HFF-Myc (cell line): Measurements from ENCODE around the gene KCNK15.
A peak's percentile ranks its signal among the peaks of the same experiment; 100 is the strongest.

Experiments used
- DNase-seq: peaks from one replicate; pipeline ENCODE4 v3.0.0-alpha.2; 2011; ENCODE audit warnings: low read depth; ENCODE audit errors: extremely low read depth
- H3K4me3 ChIP-seq: replicated peaks from 2 replicates; pipeline ENCODE4 v1.5.1; 2011; ENCODE audit warnings: low read depth, mild to moderate bottlenecking, control low read depth, low read length
- CTCF ChIP-seq: IDR thresholded peaks from 2 replicates; pipeline ENCODE4 v1.5.1; 2012; ENCODE audit warnings: mild to moderate bottlenecking, low read depth, low read length, control low read depth; ENCODE audit errors: missing control alignments

Gene KCNK15

GRCh38 chr20:44748005-44748370 lies 2.3 kb downstream of the KCNK15 start:
- DNase-seq, result no peak
- TF ChIP-seq CTCF, result no peak
- H3K4me3 ChIP-seq, result no peak overlapping the region

- H3K4me3 ChIP-seq, result no peak overlapping the region
- TF ChIP-seq CTCF, result peak; percentile 22
- no peak for DNase-seq
These were observed 4.6 kb downstream of the KCNK15 start for GRCh38 chr20:44750081-44750805.

GRCh38 chr20:44752099-44752931 lies 6.7 kb downstream of the KCNK15 start:
- H3K4me3 ChIP-seq, result no peak overlapping the region
- no peak for TF ChIP-seq CTCF
- no peak for DNase-seq

GRCh38 chr20:44754554-44754953 lies 8.9 kb downstream of the KCNK15 start:
- no peak for TF ChIP-seq CTCF
- no peak for DNase-seq
- H3K4me3 ChIP-seq, result no peak overlapping the region

GRCh38 chr20:44756011-44756688 lies 10.5 kb downstream of the KCNK15 start:
- H3K4me3 ChIP-seq, result no peak overlapping the region
- DNase-seq, result no peak
- no peak for TF ChIP-seq CTCF

- H3K4me3 ChIP-seq, result no peak overlapping the region
- DNase-seq, result no peak
- no peak for TF ChIP-seq CTCF
These were observed 11.3 kb downstream of the KCNK15 start for GRCh38 chr20:44756956-44757355.
